GM12865 (cell line): ENCODE data around the gene TUSC2.

Experiments used
- DNase-seq: peaks from one replicate; pipeline ENCODE4 v3.0.0; 2010; ENCODE audit warnings: low read depth
- H3K4me3 ChIP-seq: 2 replicates; pipeline ENCODE4 v1.5.1; 2011; ENCODE audit warnings: mild to moderate bottlenecking, low read depth, low read length, control low read depth
- TF ChIP-seq, protein P1 (sequence below): IDR thresholded peaks from 2 replicates; pipeline ENCODE4 v1.5.1; 2011; ENCODE audit warnings: low read length, control low read depth, low read depth, inconsistent platforms; ENCODE audit not compliant: insufficient read depth; ENCODE audit errors: missing control alignments

TUSC2 gene

DNA sequence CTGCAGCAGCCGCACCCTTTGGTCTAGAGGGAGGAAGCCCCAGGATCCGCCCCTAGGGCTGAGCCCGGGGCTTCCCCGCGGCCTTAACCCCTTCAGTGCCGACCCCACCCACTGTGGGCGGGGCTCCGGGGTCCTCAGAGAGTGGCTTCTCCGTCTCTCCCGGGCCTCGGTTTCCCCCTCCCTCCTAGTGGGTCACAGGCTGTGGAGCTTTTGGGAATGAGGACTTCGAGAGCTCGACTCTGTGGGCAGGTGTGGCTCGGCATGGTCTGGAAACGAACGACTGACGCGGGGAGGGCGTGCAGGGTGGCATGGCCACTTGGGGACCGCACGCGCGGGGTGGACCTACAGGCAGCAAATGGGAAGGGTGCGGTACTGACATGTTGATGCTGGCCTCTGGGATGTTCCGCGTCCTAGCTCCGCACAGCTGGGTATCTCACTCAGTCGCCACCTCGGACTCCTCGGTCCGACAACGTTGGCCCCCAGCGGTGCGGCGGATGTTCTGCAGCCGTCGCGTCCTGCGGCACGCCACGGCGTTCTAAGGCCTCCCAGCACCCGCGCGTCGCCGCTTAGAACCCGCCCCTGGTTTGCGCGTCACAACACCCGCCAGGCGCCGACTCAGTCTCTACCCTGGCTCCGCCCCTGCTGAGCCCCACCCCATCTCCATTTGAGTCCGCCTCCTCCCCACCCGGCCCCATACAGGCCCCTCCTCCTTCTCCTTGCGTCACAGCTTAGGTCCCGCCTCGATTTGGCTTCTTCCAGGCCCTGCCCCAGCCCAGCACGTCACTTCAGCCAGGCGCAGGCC lies 29.0 kb downstream of the TUSC2 start, which contains the start of the genes HYAL3 and NAA80:
HYAL3 (minus strand) TSS at position 570 of the 802 bp plus-strand sequence. CDS start 3,803 bp downstream, outside the sequence.
NAA80 (minus strand) TSS at position 570 of the 802 bp plus-strand sequence. CDS start 1,942 bp downstream, outside the sequence.
- H3K4me3 ChIP-seq = peak within 1 kb of the TSS; percentile 67
- TF ChIP-seq, protein P1, sequence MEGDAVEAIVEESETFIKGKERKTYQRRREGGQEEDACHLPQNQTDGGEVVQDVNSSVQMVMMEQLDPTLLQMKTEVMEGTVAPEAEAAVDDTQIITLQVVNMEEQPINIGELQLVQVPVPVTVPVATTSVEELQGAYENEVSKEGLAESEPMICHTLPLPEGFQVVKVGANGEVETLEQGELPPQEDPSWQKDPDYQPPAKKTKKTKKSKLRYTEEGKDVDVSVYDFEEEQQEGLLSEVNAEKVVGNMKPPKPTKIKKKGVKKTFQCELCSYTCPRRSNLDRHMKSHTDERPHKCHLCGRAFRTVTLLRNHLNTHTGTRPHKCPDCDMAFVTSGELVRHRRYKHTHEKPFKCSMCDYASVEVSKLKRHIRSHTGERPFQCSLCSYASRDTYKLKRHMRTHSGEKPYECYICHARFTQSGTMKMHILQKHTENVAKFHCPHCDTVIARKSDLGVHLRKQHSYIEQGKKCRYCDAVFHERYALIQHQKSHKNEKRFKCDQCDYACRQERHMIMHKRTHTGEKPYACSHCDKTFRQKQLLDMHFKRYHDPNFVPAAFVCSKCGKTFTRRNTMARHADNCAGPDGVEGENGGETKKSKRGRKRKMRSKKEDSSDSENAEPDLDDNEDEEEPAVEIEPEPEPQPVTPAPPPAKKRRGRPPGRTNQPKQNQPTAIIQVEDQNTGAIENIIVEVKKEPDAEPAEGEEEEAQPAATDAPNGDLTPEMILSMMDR = peak; percentile 27
- peak; percentile 100 for DNase-seq

DNA sequence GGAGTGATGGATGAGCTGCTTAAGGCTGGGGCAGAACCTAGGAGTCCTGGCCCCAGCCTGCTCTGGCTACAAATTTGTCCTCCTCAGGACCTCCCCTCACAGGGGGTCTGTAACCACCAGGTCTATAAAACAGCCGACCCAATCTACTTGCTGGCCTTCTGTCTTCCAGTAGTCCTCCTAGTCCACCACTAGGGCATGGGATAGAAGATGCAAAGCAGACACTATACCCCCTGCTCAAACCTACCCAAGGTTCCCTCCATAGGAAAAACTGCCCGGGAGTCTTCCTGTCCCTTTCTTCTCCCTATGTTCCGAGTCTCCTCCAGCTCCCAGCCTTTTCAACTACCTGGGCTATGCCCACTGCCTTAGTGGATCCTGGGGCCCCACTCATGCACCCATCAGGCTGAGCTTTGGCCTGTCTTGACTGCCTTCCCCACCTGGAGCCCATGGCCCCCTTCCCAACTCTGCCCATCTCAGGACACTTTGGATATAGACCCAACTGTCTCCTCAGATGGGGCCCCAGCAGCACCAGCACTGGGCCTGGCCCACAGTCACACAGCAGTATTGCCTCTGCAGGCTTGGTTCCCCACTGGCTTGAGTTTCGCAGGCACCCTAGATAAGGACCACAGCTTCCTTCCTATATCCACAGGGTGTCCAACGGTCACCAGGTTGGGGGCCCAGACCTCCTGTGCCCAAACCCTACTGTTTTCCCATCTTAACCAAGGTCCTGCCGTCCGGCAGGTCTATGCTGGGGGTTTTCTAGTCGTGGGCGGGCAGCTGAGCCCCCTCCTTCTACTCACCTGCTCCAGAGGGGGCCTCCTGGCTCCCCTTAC lies 29.9 kb downstream of the TUSC2 start:
- H3K4me3 ChIP-seq = peak overlapping the region; percentile 67
- DNase-seq = peak; percentile 11
- TF ChIP-seq, protein P1 = no peak

DNA sequence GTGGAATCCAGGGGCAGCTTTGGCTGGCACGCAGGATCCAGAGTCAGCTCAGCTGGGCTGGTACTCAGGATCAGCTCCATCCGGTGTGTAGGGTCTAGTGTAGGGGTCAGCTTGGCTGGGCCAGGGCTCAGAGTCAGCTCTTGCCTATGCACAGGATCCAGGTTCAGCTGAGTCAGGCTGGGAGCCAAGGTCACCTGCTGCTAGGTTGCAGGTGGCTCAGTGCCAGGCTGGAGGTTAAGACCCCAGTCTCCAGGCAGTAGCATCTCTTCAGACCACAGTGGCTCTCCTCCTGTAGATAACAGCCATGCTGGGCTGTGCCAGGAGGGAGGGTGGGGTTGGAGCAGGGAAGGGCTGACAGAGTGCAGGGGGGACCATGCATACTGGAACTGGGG lies 30.6 kb downstream of the TUSC2 start:
- DNase-seq = peak; percentile 5
- H3K4me3 ChIP-seq = no peak overlapping the region
- TF ChIP-seq, protein P1 = no peak

DNA sequence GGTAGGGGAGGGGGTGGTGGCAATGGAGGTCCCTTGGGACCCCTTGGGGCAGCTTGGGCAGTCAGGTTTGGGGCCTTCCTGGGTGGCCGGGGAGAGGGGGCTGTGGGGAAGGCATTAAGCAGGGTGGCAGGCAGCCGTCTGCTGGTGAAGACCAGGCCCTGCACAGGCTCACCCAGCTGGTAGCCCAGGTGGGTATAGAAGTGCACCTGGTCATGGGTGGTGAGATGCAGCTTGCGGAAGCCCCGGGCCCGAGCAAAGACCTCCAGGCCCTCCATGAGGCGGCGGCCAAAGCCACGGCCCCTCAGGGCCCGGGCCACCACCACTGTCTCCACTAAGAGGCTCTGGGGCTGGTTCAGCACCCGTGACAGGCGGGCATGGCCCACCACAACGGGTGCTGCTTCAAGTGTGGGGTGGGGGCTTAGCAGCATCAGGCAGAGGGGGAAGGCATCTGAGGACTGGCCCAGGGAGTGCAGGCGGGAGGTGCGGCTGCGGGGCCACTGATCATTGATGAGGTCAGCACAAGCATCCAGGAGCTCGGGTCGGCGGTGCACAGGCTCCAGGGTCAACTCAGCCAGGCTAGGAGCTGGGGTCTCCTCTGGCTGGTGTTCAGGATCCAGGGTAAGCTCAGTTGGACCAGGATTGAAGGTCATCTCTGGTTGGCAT lies 31.2 kb downstream of the TUSC2 start:
- TF ChIP-seq, protein P1 = no peak
- no peak overlapping the region for H3K4me3 ChIP-seq
- peak; percentile 5 for DNase-seq

DNA sequence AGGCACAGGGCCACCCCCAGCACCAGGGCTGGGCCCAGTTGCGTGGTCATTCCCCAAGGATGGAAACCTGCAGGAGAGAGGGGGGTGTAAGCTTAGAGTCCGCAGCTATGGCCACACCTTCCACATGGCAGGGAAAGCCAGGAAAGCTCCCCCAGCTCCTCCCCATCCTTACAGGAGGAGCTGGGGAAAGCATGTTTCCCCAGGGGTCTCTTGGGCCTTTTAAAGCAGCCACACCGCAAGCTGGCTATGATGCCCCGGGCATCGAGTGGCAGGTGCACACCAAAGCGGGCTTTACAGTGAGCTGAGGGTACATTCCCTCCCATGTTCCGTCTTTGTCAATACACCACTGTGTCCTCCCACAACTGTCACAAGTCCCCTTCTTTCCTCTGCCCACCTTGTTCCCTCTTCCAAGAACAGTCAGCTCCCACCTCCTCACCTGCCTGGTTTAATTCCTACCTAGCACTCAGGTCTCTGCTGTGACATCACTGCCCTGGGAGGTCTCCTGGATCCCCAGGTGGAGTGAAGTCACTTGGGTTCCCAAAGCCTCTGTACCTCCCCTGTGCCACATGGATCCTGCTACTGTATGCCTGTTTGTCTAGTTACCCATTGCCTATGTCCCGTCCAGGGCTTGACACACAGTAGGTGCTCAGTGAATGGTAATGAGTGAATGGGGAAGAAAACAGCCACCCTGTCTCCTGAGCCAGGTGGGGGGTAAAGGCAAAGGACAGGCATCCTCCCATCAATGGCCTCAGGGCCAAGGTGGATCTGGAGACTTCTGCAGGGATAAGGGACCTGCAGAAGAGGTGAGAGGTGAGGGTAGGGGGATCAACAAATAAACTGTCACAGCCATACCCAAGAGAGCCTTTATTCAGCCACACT lies 32.2 kb downstream of the TUSC2 start:
- no peak for DNase-seq
- TF ChIP-seq, protein P1 = no peak
- no peak overlapping the region for H3K4me3 ChIP-seq
